Vagina (tissue), 2 donors: ENCODE data around the gene PCBP3.

Experiments used
- POLR2A ChIP-seq, 2 donors: fragments of 450-650 bp; IDR thresholded peaks; one replicate each; pipeline ENCODE4 v1.6.1; 2017; ENCODE audit warnings: antibody characterized with exemption in 2 of 2, mild to moderate bottlenecking in 2 of 2, moderate library complexity in 2 of 2
- POLR2AphosphoS5 ChIP-seq, 2 donors: sonication (generic); formaldehyde crosslinking; IDR thresholded peaks; one replicate each; pipeline ENCODE4 v1.9.0; 2017; ENCODE audit warnings: antibody characterized with exemption in 2 of 2, mild to moderate bottlenecking in 2 of 2, low read depth in 1 of 2; ENCODE audit not compliant: insufficient read depth in 1 of 2
- TF ChIP-seq, protein P1 (sequence below), 3 experiments: fragments of 450-650 bp in 2 of 3; fragments of 200-600 bp in 1 of 3; sonication (generic) in 1 of 3; IDR thresholded peaks; one replicate each; pipeline ENCODE4 v1.5.1; 2017 to 2019; ENCODE audit warnings: antibody characterized with exemption in 3 of 3, mild to moderate bottlenecking in 2 of 3, moderate library complexity in 2 of 3

DNA sequence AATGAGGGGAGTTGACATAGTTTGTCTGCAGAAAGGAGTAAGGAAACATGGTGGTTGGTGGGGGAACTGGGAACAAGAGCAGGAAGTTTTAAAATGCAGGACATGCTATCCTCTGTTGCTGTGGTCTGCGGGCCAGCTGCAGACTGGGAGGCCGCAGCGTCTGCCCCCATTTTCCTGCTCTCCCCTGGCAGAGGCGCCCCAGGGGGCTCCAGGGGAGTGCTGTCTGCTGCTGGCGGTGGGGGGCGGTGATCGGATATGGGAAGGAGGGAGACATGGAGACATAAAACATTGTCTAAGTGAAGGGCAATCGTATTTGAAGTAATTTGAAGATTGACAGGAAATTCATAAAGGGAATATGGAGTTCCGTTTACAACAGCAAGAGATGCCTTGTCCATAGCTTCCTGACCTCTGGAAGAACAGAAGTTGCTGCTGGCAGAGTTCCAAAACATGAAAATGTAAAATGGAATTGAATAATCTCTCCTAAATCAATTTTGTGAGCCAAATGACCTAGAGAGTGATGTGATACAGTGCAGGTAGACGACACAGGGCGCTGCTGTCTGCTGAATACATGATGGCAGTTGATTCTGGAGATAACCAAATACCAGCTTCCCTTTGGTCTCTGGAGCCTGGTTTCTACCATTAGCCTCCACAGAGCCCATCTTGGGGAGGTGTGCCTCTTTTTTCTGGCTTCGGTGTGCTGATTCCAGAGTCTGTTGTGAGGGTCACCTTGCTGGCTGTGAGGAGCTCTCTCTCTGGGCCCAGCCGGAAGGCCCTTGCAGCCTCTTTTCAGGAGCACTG is 61.0 kb downstream of the PCBP3 start:
- TF ChIP-seq, protein P1, sequence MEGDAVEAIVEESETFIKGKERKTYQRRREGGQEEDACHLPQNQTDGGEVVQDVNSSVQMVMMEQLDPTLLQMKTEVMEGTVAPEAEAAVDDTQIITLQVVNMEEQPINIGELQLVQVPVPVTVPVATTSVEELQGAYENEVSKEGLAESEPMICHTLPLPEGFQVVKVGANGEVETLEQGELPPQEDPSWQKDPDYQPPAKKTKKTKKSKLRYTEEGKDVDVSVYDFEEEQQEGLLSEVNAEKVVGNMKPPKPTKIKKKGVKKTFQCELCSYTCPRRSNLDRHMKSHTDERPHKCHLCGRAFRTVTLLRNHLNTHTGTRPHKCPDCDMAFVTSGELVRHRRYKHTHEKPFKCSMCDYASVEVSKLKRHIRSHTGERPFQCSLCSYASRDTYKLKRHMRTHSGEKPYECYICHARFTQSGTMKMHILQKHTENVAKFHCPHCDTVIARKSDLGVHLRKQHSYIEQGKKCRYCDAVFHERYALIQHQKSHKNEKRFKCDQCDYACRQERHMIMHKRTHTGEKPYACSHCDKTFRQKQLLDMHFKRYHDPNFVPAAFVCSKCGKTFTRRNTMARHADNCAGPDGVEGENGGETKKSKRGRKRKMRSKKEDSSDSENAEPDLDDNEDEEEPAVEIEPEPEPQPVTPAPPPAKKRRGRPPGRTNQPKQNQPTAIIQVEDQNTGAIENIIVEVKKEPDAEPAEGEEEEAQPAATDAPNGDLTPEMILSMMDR (IDR thresholded peaks at IDR 0.05), result no peak
- TF ChIP-seq POLR2A (IDR thresholded peaks at IDR 0.05) (no peak), POLR2AphosphoS5 (IDR thresholded peaks at IDR 0.05; ENCODE audit: insufficient read depth in 1 of 2, low read depth in 1 of 2) (no peak)
